Endodermal cell (in vitro differentiated cells): Measurements from ENCODE around the gene TTC28. TPM values are rescaled to one million over a fixed set of nuclear protein-coding genes. Genes with fewer than 3 reads are reported as not detected.

Experiments
- DNase-seq: peaks from one replicate; pipeline ENCODE4 v3.0.0-alpha.2; 2017
- H3K27ac ChIP-seq: 2 replicates; pipeline ENCODE4 v1.5.1; 2013; ENCODE audit warnings: mild to moderate bottlenecking, low read depth, low read length, moderate library complexity
- H3K27me3 ChIP-seq: 2 replicates; pipeline ENCODE4 v1.6.1; 2013; ENCODE audit warnings: mild to moderate bottlenecking, low read length, moderate library complexity; ENCODE audit not compliant: insufficient read depth, control insufficient read depth, poor library complexity, severe bottlenecking
- H3K36me3 ChIP-seq: 2 replicates; pipeline ENCODE4 v1.7.0; 2013; ENCODE audit warnings: mild to moderate bottlenecking, low read length, moderate library complexity; ENCODE audit not compliant: control insufficient read depth, insufficient read depth
- H3K4me1 ChIP-seq: one replicate; pipeline ENCODE4 v1.7.0; 2013; ENCODE audit warnings: low read length; ENCODE audit not compliant: control insufficient read depth, insufficient read depth
- H3K4me3 ChIP-seq: 2 replicates; pipeline ENCODE4 v1.5.1; 2013; ENCODE audit warnings: mild to moderate bottlenecking, low read length, moderate library complexity
- H3K9ac ChIP-seq: 2 replicates; pipeline ENCODE4 v1.6.1; 2013; ENCODE audit warnings: mild to moderate bottlenecking, low read length, moderate library complexity; ENCODE audit not compliant: poor library complexity, severe bottlenecking; ENCODE audit errors: extremely low read depth
- H3K9me3 ChIP-seq: 2 replicates; pipeline ENCODE4 v1.6.1; 2013; ENCODE audit warnings: mild to moderate bottlenecking, low read length, moderate library complexity; ENCODE audit not compliant: control insufficient read depth
- H3K27ac Mint-ChIP-seq: 2 replicates; pipeline ENCODE4 v1.8.0; 2020; ENCODE audit warnings: mixed read lengths
- H3K27me3 Mint-ChIP-seq: 2 replicates; pipeline ENCODE4 v1.8.0; 2021; ENCODE audit warnings: mild to moderate bottlenecking, mixed read lengths; ENCODE audit not compliant: insufficient read depth
- H3K36me3 Mint-ChIP-seq: 2 replicates; pipeline ENCODE4 v1.8.0; 2020; ENCODE audit warnings: low read depth, mixed read lengths
- H3K4me1 Mint-ChIP-seq: 2 replicates; pipeline ENCODE4 v1.8.0; 2020; ENCODE audit warnings: mixed read lengths
- H3K4me3 Mint-ChIP-seq: 2 replicates; pipeline ENCODE4 v1.8.0; 2020; ENCODE audit warnings: mild to moderate bottlenecking, moderate library complexity, mixed read lengths
- H3K9me3 Mint-ChIP-seq: 2 replicates; pipeline ENCODE4 v1.8.0; 2020; ENCODE audit warnings: mild to moderate bottlenecking, mixed read lengths
- CTCF ChIP-seq: fragments of 200-600 bp; sonication (generic); conservative IDR thresholded peaks from 2 replicates; pipeline ENCODE4 v1.5.0; 2021; ENCODE audit warnings: antibody characterized with exemption, mild to moderate bottlenecking
- WGBS, 2 experiments: methylation state at CpG; one replicate each; pipeline versions ENCODE4 v1.1.5 to v1.1.7; 2013; ENCODE audit warnings: missing lambda C conversion rate in 2 of 2, mixed read lengths in 1 of 2; ENCODE audit not compliant: insufficient coverage in 1 of 2, insufficient read length in 1 of 2; 5-methylcytosine and 5-hydroxymethylcytosine counted together
- total RNA-seq, 2 donors: library from RNA; stranded (reverse); fragmentation: NEBNext Ultra II Directional in 1 of 2; extraction: Animal tissue kit (Norgen Biotek cat#: 25700) in 1 of 2; gene quantifications; 2 replicates in 1 of 2; 3 replicates in 1 of 2; pipeline ENCODE4 v1.2.1, GENCODE V29; 2021

Gene TTC28
- total RNA-seq, 2 donors from 2014 or later = 28.6 to 34.0 TPM

GRCh38 chr22:28025866-28026575 lies 653.6 kb downstream of the TTC28 start:
- no peaks in the 10 kb centered on the region for H3K36me3 Mint-ChIP-seq
- Histone ChIP-seq H3K4me1 (no peaks in the 10 kb centered on the region), H3K9me3 (no peaks in the 10 kb centered on the region), H3K4me3 (no peak overlapping the region), H3K27ac (no peak overlapping the region), H3K27me3 (no peaks in the 10 kb centered on the region), H3K36me3 (no peaks in the 10 kb centered on the region), H3K9ac (no peak overlapping the region)
- no peak for TF ChIP-seq CTCF
- no peak overlapping the region for H3K27ac Mint-ChIP-seq
- H3K4me1 Mint-ChIP-seq = peaks cover 9% of the 10 kb centered on the region
- H3K27me3 Mint-ChIP-seq = peaks cover 2% of the 10 kb centered on the region
- 94 to 97% methylated on average over 4 to 12 of the region's 12 CpGs for WGBS, 2 experiments
- H3K4me3 Mint-ChIP-seq = no peak overlapping the region
- no peak for DNase-seq
- H3K9me3 Mint-ChIP-seq = no peaks in the 10 kb centered on the region

- no peak overlapping the region for H3K4me3 Mint-ChIP-seq
- Histone ChIP-seq H3K27me3 (no peaks in the 10 kb centered on the region), H3K4me1 (peaks cover 2% of the 10 kb centered on the region), H3K9ac (no peak overlapping the region), H3K9me3 (no peaks in the 10 kb centered on the region), H3K4me3 (no peak overlapping the region), H3K36me3 (no peaks in the 10 kb centered on the region), H3K27ac (no peak overlapping the region)
- peaks cover 2% of the 10 kb centered on the region for H3K27me3 Mint-ChIP-seq
- DNase-seq = no peak
- no peaks in the 10 kb centered on the region for H3K36me3 Mint-ChIP-seq
- no peak for TF ChIP-seq CTCF
- WGBS, 2 experiments = 92 to 96% methylated on average over 7 of the region's 7 CpGs
- H3K9me3 Mint-ChIP-seq = no peaks in the 10 kb centered on the region
- peaks cover 11% of the 10 kb centered on the region for H3K4me1 Mint-ChIP-seq
- H3K27ac Mint-ChIP-seq = no peak overlapping the region
These were observed 654.3 kb downstream of the TTC28 start for GRCh38 chr22:28025333-28025732.

GRCh38 chr22:28024422-28024888 lies 655.2 kb downstream of the TTC28 start:
- Histone ChIP-seq H3K27me3 (no peaks in the 10 kb centered on the region), H3K27ac (no peak overlapping the region), H3K9me3 (no peaks in the 10 kb centered on the region), H3K4me1 (peaks cover 5% of the 10 kb centered on the region), H3K36me3 (no peaks in the 10 kb centered on the region), H3K9ac (no peak overlapping the region), H3K4me3 (no peak overlapping the region)
- Mint-ChIP-seq H3K36me3 (no peaks in the 10 kb centered on the region), H3K4me1 (peaks cover 13% of the 10 kb centered on the region), H3K4me3 (no peak overlapping the region), H3K27me3 (peaks cover 2% of the 10 kb centered on the region), H3K27ac (no peak overlapping the region), H3K9me3 (no peaks in the 10 kb centered on the region)
- no peak for DNase-seq
- no peak for TF ChIP-seq CTCF
- 90 to 100% methylated on average over 1 to 4 of the region's 4 CpGs for WGBS, 2 experiments
